ENCODE measurements around the gene SCAANT1. TPM values are rescaled to one million over a fixed set of nuclear protein-coding genes. Genes with fewer than 3 reads are reported as not detected.

The SCAANT1 gene
- total RNA-seq, 1 donor from 2014 or later, result not detected

DNA sequence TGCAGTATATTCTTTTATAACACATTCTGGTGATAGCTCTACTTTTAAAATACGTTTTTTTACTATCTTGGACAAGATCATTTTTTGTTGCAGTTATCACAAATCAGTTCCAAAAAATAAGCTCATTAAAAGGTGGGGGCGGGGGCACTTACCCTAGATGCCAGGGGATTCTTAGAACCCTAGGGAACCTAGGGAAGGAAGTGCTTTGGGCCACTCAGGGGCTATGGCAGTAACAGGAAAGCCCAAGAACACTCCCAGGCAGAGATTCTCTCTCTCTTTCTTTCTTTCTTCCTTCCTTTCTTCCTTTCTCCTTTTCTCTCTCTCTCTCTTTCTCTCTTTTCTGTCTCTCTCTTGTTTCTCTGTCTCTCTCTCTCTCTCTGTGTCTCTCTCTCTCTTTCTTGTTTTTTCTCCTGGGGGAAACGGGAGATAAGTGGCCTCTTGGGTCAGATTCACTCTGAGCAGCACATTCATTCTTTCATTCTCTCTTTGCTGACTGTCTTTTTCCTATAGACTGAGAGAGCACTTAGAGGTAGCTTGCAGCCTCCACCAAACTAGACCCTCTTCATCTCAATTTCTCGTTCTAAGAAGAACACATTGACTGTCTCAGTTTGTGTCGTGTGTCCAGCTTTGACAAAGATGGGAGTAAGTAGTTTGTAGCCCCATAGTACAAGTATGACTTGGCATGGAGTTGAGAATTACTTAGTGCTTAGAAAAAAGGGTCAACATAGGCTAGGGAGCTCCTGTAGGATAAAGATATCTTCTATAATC is 16.6 kb downstream of the SCAANT1 start:
- no peak for DNase-seq (ENCODE audit: low spot score)
- H3K27ac Mint-ChIP-seq (ENCODE audit: unreplicated experiment), result peak overlapping the region; percentile 4
- H3K27me3 Mint-ChIP-seq (ENCODE audit: unreplicated experiment), result no peaks in the 10 kb centered on the region
- TF ChIP-seq, protein P1, sequence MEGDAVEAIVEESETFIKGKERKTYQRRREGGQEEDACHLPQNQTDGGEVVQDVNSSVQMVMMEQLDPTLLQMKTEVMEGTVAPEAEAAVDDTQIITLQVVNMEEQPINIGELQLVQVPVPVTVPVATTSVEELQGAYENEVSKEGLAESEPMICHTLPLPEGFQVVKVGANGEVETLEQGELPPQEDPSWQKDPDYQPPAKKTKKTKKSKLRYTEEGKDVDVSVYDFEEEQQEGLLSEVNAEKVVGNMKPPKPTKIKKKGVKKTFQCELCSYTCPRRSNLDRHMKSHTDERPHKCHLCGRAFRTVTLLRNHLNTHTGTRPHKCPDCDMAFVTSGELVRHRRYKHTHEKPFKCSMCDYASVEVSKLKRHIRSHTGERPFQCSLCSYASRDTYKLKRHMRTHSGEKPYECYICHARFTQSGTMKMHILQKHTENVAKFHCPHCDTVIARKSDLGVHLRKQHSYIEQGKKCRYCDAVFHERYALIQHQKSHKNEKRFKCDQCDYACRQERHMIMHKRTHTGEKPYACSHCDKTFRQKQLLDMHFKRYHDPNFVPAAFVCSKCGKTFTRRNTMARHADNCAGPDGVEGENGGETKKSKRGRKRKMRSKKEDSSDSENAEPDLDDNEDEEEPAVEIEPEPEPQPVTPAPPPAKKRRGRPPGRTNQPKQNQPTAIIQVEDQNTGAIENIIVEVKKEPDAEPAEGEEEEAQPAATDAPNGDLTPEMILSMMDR (IDR thresholded peaks at IDR 0.05; ENCODE audit: unreplicated experiment), result no peak
- peaks cover 20% of the 10 kb centered on the region for H3K4me1 Mint-ChIP-seq (ENCODE audit: unreplicated experiment)
- no peak overlapping the region for H3K4me3 Mint-ChIP-seq (ENCODE audit: unreplicated experiment)
- H3K9me3 Mint-ChIP-seq (ENCODE audit: unreplicated experiment), result no peaks in the 10 kb centered on the region
- H3K36me3 Mint-ChIP-seq (ENCODE audit: low read depth, unreplicated experiment), result peaks cover 7% of the 10 kb centered on the region

DNA sequence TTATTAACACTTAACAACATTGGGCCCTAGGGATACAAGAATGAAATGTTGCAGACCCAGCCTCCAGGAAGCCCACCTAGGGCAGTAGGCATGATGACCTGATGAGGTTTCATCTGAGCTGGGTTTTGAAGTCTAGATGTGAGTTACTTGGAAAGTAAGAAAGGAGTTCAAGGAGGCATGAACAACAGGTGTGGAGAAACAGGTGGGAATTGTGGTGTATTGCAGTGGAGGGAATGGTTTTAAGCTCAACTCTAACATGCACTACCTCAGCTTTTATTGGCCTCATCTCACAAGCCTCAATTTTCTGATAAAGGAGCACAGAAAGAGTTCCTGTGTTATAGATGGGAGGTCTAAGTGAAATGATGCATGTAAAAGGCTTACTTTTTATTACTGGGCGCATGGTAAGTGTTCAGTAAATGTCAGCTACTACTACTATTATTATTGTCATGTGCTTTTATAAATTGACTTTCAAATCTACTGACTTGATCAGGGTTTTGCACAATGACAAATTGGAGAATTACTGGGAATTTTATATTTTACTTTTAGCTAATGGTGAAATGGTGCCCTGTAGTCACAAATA is 19.3 kb downstream of the SCAANT1 start:
- TF ChIP-seq, protein P1 (IDR thresholded peaks at IDR 0.05; ENCODE audit: unreplicated experiment), result no peak
- peaks cover 14% of the 10 kb centered on the region for H3K4me1 Mint-ChIP-seq (ENCODE audit: unreplicated experiment)
- no peaks in the 10 kb centered on the region for H3K9me3 Mint-ChIP-seq (ENCODE audit: unreplicated experiment)
- no peak overlapping the region for H3K4me3 Mint-ChIP-seq (ENCODE audit: unreplicated experiment)
- DNase-seq (ENCODE audit: low spot score), result no peak
- no peak overlapping the region for H3K27ac Mint-ChIP-seq (ENCODE audit: unreplicated experiment)
- H3K27me3 Mint-ChIP-seq (ENCODE audit: unreplicated experiment), result no peaks in the 10 kb centered on the region
- peaks cover 4% of the 10 kb centered on the region for H3K36me3 Mint-ChIP-seq (ENCODE audit: low read depth, unreplicated experiment)

DNA sequence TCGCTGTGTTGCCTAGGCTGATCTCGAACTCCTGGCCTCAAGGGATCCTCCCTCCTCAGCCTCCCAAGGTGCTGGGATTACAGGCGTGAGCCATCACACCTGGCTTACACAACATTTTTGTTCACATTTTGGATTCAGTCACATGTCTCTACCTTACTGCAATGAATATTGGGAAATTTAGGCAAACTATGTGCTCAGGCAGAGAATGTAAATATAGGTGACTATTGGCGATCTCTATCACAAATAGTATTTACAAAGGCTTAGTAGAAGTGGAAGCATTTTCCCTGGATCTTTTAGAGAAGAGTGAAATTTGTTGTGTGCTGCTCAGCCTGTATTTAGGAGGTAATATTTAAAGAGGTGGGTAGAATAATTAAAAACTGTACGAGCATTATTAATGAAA is 20.7 kb downstream of the SCAANT1 start:
- peaks cover 4% of the 10 kb centered on the region for H3K36me3 Mint-ChIP-seq (ENCODE audit: low read depth, unreplicated experiment)
- H3K4me3 Mint-ChIP-seq (ENCODE audit: unreplicated experiment), result no peak overlapping the region
- no peak for DNase-seq (ENCODE audit: low spot score)
- H3K27ac Mint-ChIP-seq (ENCODE audit: unreplicated experiment), result no peak overlapping the region
- H3K4me1 Mint-ChIP-seq (ENCODE audit: unreplicated experiment), result peaks cover 14% of the 10 kb centered on the region
- H3K27me3 Mint-ChIP-seq (ENCODE audit: unreplicated experiment), result no peaks in the 10 kb centered on the region
- H3K9me3 Mint-ChIP-seq (ENCODE audit: unreplicated experiment), result no peaks in the 10 kb centered on the region
- TF ChIP-seq, protein P1 (IDR thresholded peaks at IDR 0.05; ENCODE audit: unreplicated experiment), result no peak

- no peak for DNase-seq (ENCODE audit: low spot score)
- no peaks in the 10 kb centered on the region for H3K9me3 Mint-ChIP-seq (ENCODE audit: unreplicated experiment)
- H3K4me3 Mint-ChIP-seq (ENCODE audit: unreplicated experiment), result no peak overlapping the region
- H3K27me3 Mint-ChIP-seq (ENCODE audit: unreplicated experiment), result no peaks in the 10 kb centered on the region
- H3K27ac Mint-ChIP-seq (ENCODE audit: unreplicated experiment), result no peak overlapping the region
- peaks cover 5% of the 10 kb centered on the region for H3K4me1 Mint-ChIP-seq (ENCODE audit: unreplicated experiment)
- no peaks in the 10 kb centered on the region for H3K36me3 Mint-ChIP-seq (ENCODE audit: low read depth, unreplicated experiment)
- TF ChIP-seq, protein P1 (IDR thresholded peaks at IDR 0.05; ENCODE audit: unreplicated experiment), result no peak
These were observed 25.3 kb downstream of the SCAANT1 start for GRCh38 chr3:63886858-63887257.

DNA sequence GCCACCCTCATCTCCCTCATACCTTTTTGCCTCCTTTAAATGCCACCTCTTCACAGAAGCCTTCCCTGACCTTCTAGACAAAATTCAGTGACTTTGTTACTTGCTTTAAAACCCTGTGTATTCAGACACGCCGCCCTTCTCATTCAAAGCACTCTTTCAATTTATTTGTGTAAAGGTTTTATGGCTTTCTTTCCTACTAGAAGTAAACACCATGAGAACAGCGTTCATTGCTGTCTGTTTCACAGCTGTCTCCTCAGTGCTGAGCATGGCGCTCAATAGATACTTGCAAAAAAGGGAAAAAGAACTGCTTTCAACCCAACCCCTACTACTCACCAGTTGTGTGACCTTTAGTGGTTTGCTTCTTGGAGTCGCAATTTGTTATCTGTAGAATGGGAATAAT is 31.5 kb downstream of the SCAANT1 start:
- Mint-ChIP-seq H3K9me3 (ENCODE audit: unreplicated experiment) (no peaks in the 10 kb centered on the region), H3K36me3 (ENCODE audit: low read depth, unreplicated experiment) (no peaks in the 10 kb centered on the region), H3K27ac (ENCODE audit: unreplicated experiment) (no peak overlapping the region), H3K4me3 (ENCODE audit: unreplicated experiment) (no peak overlapping the region), H3K4me1 (ENCODE audit: unreplicated experiment) (no peaks in the 10 kb centered on the region), H3K27me3 (ENCODE audit: unreplicated experiment) (no peaks in the 10 kb centered on the region)
- no peak for DNase-seq (ENCODE audit: low spot score)
- TF ChIP-seq, protein P1 (IDR thresholded peaks at IDR 0.05; ENCODE audit: unreplicated experiment), result no peak

Measured in endothelial cell (in vitro differentiated cells).